Measurements from ENCODE around the gene RANBP3.

The RANBP3 gene

DNA sequence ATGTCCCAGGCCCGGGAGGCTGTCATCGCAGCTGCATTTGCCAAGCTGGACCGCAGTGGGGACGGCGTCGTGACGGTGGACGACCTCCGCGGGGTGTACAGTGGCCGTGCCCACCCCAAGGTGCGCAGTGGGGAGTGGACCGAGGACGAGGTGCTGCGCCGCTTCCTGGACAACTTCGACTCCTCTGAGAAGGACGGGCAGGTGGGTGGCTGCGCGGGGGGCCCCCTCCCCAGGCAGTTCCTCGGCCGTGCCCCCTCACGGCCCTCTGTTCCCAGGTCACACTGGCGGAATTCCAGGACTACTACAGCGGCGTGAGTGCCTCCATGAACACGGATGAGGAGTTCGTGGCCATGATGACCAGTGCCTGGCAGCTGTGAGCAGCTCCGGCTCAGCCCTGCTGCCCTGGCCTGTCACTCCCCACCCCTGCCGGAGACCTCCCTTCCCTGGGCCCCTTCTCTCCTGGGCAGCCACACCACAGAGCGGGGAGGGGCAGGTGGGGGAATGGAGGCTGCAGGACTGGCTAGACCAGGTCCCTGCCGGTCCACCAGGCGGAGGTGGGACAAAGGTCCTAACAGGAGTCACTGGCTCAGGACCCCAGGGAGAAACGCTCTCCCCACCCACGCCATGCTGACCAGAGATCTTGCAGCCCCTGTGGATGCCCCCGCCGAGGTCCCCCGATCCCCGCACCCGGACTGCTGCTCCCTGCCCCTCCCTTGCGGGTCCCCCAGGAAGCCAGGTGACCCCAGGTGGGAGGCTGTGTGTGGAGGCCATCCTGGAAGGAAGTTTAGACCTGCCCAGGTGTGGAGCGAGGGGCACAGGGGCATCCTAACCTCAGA is 62.8 kb downstream of the RANBP3 start:
- Mint-ChIP-seq H3K4me3 (no peak overlapping the region), H3K36me3 (peaks cover 30 to 35% of the 10 kb centered on the region in 2 donors), H3K4me1 (no peaks in the 10 kb centered on the region), H3K9me3 (no peaks in the 10 kb centered on the region), H3K27me3 (no peaks in the 10 kb centered on the region), H3K27ac (peak overlapping the region; percentile 37)
- no peak for ATAC-seq (replicated peaks)
- DNase-seq = no peak

DNA sequence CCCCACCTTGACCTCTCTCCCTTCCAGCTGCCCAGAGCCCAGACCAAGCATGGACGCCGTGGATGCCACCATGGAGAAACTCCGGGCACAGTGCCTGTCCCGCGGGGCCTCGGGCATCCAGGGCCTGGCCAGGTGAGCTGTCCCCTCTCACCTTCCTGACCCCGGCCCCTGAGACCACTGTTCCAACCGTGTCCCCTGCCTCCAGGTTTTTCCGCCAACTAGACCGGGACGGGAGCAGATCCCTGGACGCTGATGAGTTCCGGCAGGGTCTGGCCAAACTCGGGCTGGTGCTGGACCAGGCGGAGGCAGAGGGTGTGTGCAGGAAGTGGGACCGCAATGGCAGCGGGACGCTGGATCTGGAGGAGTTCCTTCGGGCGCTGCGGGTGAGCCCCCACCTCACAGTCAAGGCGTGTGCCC is 63.6 kb downstream of the RANBP3 start:
- H3K4me3 Mint-ChIP-seq = peak overlapping the region in 1 of 2 donors; percentile 14
- H3K27ac Mint-ChIP-seq = peak overlapping the region; percentile 37
- no peaks in the 10 kb centered on the region for H3K27me3 Mint-ChIP-seq
- peaks cover 25 to 37% of the 10 kb centered on the region in 2 donors for H3K36me3 Mint-ChIP-seq
- H3K9me3 Mint-ChIP-seq = no peaks in the 10 kb centered on the region
- no peak for ATAC-seq (replicated peaks)
- H3K4me1 Mint-ChIP-seq = no peaks in the 10 kb centered on the region
- DNase-seq = no peak

DNA sequence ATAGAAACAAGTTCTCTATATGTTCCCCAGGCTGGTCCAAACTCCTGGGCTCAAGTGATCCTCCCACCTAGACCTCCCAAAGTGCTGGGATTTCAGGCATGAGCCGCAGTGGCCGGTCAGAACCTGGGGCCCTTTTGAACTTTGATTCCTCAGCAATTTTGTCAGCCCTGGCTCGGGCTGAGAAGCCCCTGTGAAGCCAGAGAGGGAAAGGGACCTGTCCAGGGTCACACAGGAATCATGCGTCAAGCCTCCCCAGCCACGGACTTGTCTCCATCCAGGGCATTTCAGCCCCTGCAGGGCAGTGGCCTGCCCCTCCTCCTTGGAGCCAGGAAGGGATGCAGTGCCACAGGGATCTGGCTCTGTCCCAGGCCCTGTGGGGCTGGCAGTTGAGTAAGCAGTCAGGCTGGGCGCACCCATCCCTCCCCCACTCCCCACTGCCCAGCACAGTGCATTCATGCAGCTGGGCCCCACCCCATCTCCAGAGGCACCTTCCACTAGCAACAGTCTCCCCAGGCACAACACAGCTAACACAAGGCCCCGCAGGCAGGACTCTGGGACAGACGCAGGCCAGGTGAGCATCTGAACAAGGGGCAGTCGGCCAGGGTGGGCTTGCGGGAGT is 64.1 kb downstream of the RANBP3 start, which contains the start of gene CAPS:
TSS of gene CAPS (plus strand) at position 516 of the 619 bp plus-strand sequence. CDS start 153 bp downstream, outside the sequence.
- Mint-ChIP-seq H3K4me3 (peak within 1 kb of the TSS in 1 of 2 donors; percentile 14), H3K9me3 (no peaks in the 10 kb centered on the region), H3K36me3 (peaks cover 20 to 32% of the 10 kb centered on the region in 2 donors), H3K27me3 (no peaks in the 10 kb centered on the region), H3K4me1 (no peaks in the 10 kb centered on the region), H3K27ac (peak within 1 kb of the TSS; percentile 71)
- ATAC-seq (replicated peaks) = no peak
- no peak for DNase-seq

DNA sequence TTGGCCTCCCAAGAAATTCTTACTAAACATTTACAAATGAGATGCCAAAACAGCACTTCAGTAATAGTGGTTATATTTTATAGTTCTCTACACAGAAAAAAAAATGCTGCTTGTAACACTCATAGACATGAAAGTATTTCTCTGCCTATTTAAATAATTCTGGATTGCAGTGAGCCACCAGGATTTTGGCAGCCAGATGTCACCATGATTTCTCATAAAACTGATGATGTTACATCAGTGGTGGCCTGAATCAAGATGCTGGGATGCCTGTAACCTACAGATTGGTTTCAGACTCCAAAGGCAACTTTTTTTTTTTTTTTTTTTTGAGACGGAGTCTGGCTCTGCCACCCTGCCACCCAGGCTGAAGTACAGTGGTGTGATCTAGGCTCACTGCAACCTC is 66.6 kb downstream of the RANBP3 start:
- Mint-ChIP-seq H3K9me3 (no peaks in the 10 kb centered on the region), H3K27me3 (no peaks in the 10 kb centered on the region), H3K36me3 (peaks cover 7 to 29% of the 10 kb centered on the region in 2 donors), H3K27ac (no peak overlapping the region), H3K4me3 (no peak overlapping the region), H3K4me1 (peaks cover 9 to 16% of the 10 kb centered on the region in 2 donors)
- ATAC-seq (replicated peaks) (no peak), DNase-seq (no peak)

DNA sequence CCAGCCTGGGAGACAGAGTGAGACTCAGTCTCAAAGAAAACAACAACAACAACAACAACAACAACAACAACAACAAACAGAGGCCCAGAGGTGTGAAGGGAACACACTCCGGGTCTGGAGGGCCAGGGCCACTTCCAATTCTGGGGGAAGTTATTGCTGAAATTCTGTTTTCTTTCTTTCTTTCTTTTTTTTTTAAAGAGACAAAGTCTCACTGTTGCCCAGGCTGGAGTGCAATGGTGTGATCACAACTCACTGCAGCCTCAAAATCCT is 67.4 kb downstream of the RANBP3 start:
- no peak overlapping the region for H3K27ac Mint-ChIP-seq
- H3K4me1 Mint-ChIP-seq = peaks cover 12 to 24% of the 10 kb centered on the region in 2 donors
- H3K36me3 Mint-ChIP-seq = peaks cover 4 to 24% of the 10 kb centered on the region in 2 donors
- H3K27me3 Mint-ChIP-seq = no peaks in the 10 kb centered on the region
- no peak overlapping the region for H3K4me3 Mint-ChIP-seq
- DNase-seq (no peak), ATAC-seq (replicated peaks) (no peak)
- no peaks in the 10 kb centered on the region for H3K9me3 Mint-ChIP-seq

DNA sequence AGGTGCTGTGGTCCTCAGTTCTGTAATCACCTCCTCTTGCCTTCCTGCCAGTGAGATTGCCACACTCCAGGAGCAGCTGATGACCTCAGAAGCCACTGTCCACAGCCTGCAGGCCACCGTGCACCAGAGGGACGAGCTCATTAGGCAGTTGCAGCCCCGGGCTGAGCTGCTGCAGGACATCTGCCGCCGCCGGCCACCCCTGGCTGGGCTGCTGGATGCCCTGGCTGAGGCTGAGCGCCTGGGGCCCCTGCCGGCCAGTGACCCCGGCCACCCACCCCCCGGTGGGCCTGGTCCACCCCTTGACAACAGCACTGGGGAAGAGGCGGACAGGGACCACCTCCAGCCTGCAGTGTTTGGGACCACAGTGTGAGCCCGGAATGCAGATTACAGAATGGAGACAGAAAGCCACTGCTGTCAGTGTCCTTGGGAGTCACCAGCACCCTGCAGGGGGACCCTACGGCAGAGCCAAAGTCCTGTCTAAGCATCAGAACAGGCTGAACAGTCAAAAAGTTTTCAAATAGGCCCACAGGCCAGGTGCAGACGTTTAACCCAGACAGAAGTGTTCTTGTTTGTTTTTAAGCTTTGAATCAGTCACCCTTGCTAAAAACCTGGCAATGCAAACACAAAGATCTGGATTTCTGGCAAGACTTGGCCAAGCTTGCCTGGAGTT is 69.0 kb downstream of the RANBP3 start:
- no peak for ATAC-seq (replicated peaks)
- Mint-ChIP-seq H3K4me3 (no peak overlapping the region), H3K9me3 (no peaks in the 10 kb centered on the region), H3K27ac (no peak overlapping the region), H3K36me3 (peaks cover 2 to 16% of the 10 kb centered on the region in 2 donors), H3K27me3 (no peaks in the 10 kb centered on the region), H3K4me1 (peaks cover 12 to 27% of the 10 kb centered on the region in 2 donors)
- DNase-seq = no peak

DNA sequence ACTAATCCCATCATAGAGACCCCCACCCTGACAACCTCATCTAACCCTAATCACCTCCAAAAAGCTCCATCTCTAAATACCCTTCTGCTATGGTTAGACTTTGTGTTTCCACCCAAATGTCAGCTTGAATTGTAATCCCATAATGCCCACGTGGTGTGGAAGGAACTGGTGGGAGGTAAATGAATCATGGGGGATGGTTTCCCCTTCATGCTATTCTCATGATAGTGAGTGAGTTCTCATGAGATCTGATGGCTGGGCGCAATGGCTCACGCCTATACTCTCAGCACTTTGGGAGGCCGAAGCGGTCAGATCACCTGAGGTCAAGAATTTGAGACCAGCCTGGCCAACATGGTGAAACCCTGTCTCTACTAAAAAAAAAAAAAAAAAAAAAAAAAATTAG is 70.7 kb downstream of the RANBP3 start:
- no peaks in the 10 kb centered on the region for H3K9me3 Mint-ChIP-seq
- ATAC-seq (replicated peaks) (no peak), DNase-seq (no peak)
- H3K27me3 Mint-ChIP-seq = no peaks in the 10 kb centered on the region
- peaks cover 20 to 41% of the 10 kb centered on the region in 2 donors for H3K4me1 Mint-ChIP-seq
- no peak overlapping the region for H3K4me3 Mint-ChIP-seq
- H3K36me3 Mint-ChIP-seq = peaks cover 10 to 25% of the 10 kb centered on the region in 2 donors
- no peak overlapping the region for H3K27ac Mint-ChIP-seq

DNA sequence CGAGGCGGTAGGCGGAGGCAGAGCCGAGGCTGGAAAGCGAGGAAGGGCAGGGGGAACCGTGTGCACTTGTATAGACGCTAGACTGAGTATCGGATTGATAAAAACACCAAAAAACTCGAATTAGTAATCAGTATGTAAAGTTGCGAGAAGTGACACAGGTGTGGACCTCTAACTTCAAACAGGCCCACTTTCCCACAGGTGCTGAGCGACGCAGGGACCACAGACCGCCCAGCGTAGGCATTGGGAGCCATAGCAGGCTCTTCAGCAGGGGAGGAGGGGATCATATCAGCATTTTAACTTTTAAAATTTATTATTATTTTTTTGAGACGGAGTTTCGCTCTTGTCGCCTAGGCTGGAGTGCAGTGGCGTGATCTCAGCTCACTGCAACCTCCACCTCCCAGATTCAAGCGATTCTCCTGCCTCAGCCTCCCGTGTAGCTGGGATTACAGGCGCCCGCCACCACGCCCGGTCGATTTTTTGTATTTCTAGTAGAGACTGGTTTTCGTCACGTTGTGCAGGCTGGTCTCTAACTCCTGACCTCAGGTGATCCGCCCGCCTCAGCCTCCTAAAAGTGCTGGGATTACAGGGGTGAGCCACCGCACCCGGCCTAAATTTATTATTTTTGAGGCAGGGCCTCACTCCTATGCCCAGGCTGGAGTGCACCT is 72.7 kb downstream of the RANBP3 start:
- no peaks in the 10 kb centered on the region for H3K9me3 Mint-ChIP-seq
- H3K4me3 Mint-ChIP-seq = peak overlapping the region; percentile 98 to 99
- no peak for DNase-seq
- peaks cover 26 to 56% of the 10 kb centered on the region in 2 donors for H3K4me1 Mint-ChIP-seq
- no peak for ATAC-seq (replicated peaks)
- peaks cover 14 to 32% of the 10 kb centered on the region in 2 donors for H3K36me3 Mint-ChIP-seq
- peak overlapping the region; percentile 89 for H3K27ac Mint-ChIP-seq
- H3K27me3 Mint-ChIP-seq = no peaks in the 10 kb centered on the region

DNA sequence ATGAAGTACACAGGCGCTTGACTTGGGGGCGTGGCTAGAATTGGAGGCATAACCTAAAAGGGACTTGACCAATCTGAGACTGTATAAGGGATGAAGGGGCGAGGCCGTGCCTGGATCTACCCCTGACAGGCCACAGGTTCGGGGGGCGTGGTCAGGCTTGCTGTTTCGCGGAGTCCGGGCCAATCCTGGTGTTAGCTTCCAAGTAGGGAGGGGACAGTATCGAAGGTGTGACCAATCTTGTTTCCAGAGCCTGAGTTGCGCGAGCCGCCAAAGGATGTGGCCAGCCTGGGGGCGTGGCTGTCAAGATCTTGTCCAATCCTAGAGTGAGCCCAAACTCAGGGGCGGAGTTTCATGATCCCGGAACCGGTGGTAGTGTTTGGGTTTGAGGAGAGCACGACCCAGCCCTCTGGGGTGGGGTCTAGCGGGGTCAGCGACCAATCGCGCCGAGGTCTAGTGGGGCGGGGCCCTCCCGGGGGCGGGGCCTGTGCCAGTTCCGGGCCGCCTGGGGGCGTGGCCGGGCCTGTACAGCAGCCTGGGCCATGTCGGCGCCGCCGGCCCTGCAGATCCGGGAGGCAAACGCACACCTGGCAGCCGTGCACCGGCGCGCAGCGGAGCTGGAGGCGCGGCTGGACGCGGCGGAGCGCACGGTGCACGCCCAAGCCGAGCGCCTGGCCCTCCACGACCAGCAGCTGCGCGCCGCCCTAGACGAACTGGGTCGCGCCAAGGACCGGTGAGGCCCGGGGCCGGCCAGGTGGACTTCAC is 73.4 kb downstream of the RANBP3 start, which contains the start of gene VMAC:
TSS of gene VMAC (plus strand) at position 521 of the 762 bp plus-strand sequence. CDS start at position 540, 19 bp downstream.
- Mint-ChIP-seq H3K27ac (peak within 1 kb of the TSS; percentile 99), H3K36me3 (peaks cover 21 to 34% of the 10 kb centered on the region in 2 donors), H3K27me3 (no peaks in the 10 kb centered on the region), H3K4me1 (peaks cover 29 to 61% of the 10 kb centered on the region in 2 donors), H3K9me3 (no peaks in the 10 kb centered on the region), H3K4me3 (peak within 1 kb of the TSS; percentile 98 to 99)
- DNase-seq (peak; percentile 100), ATAC-seq (replicated peaks) (peak; percentile 81 to 82)

DNA sequence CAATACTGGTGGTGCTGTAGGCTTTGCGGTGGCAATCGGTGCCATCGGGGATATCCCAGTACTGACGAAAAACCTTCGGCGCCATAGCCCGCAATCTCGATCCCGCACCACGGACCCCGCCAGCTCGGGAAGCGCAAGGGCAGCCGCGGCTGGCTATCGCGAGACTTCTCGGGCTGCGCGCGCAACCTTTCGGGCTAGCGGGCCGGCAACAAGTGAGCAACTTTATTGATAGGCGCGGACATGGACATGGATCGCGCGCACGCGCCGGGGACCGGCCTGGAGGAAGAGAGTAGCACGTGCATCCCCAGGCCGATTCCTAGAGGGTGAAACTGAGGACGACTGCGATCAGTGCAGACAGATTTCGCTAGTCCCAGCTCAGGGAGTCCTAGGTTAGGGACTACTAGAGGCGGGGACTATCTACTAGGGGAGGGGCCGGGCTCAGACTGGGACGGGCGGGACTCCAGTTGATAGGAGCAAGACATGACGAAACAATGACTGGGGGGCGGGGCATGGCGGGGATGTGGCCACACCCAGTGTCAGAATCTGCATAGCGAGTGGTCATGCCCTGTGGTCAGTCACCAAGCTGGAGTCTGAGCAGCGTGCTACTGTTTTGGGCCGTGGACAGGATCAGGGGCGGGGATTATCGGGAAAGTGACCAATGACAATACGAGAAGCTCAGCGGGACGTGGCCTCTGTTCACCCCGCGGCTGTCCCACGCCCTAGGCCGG is 74.2 kb downstream of the RANBP3 start, which contains the start of gene NDUFA11:
TSS of gene NDUFA11 (minus strand) at position 167 of the 728 bp plus-strand sequence. CDS start at position 85, 82 bp downstream.
- peak within 1 kb of the TSS; percentile 98 to 99 for H3K4me3 Mint-ChIP-seq
- H3K27ac Mint-ChIP-seq = peak within 1 kb of the TSS; percentile 99
- H3K36me3 Mint-ChIP-seq = peaks cover 21 to 34% of the 10 kb centered on the region in 2 donors
- DNase-seq (peak; percentile 94), ATAC-seq (replicated peaks) (peak; percentile 61 to 65)
- no peaks in the 10 kb centered on the region for H3K27me3 Mint-ChIP-seq
- no peaks in the 10 kb centered on the region for H3K9me3 Mint-ChIP-seq
- peaks cover 29 to 61% of the 10 kb centered on the region in 2 donors for H3K4me1 Mint-ChIP-seq

DNA sequence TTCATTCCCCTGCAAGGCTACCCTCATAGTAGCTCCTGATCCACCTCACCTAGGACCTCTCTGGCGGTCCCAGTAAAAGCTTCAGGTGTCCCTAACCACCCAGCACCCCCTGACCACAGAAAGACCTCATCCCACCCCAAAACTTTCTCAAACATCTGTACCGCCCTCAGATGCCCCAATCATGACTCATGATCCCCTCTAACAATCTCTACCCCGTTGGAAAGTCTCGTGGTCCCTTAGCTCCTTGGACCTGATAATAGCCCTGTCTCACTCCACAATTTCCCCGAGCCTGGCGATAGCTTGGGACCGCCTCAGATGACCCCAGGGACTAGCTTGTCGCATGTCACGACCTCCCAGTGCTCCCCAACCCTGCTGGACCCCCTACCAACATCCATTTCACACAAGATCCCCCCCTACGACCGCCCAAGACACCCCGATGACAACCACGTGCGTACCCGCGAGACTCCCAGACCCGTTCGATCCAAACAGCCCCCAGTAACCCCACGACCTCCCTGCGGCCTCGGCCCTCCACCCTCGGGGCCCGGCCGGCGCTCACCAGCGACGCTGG is 74.8 kb downstream of the RANBP3 start:
- Mint-ChIP-seq H3K4me1 (peaks cover 30 to 67% of the 10 kb centered on the region in 2 donors), H3K27me3 (no peaks in the 10 kb centered on the region), H3K9me3 (no peaks in the 10 kb centered on the region), H3K36me3 (peaks cover 23 to 35% of the 10 kb centered on the region in 2 donors), H3K4me3 (peak overlapping the region; percentile 98 to 99), H3K27ac (peak overlapping the region; percentile 99)
- ATAC-seq (replicated peaks) = no peak
- DNase-seq = peak; percentile 10

DNA sequence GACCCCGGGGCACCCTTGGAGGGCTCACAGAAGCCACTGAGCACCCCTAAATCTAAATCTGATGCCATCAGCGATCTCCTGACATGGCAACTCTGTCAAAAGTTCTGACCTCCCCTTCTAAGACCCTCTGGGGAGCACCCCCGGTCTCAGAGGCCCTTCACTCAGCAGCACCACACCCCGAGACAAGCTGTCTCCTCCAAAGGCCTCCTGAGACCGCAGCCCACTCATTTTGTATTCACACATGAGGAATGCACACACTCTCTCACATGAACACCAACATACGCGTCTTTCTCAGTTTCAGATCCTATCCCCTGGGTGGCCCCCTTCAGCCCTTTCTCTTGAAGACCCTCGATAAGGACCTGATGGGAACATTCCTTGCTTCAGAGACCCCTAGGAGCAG is 77.0 kb downstream of the RANBP3 start:
- H3K9me3 Mint-ChIP-seq = no peaks in the 10 kb centered on the region
- no peak for DNase-seq
- no peak overlapping the region for H3K4me3 Mint-ChIP-seq
- no peaks in the 10 kb centered on the region for H3K27me3 Mint-ChIP-seq
- H3K4me1 Mint-ChIP-seq = peaks cover 20 to 50% of the 10 kb centered on the region in 2 donors
- ATAC-seq (replicated peaks) = no peak
- peaks cover 25 to 29% of the 10 kb centered on the region in 2 donors for H3K36me3 Mint-ChIP-seq
- peak overlapping the region; percentile 69 for H3K27ac Mint-ChIP-seq

Measured in stimulated activated naive B cell treated with anti-CD40 and anti-IgM and Interleukin-4, amounts not matched to agents 10 μg/mL and 1 μg/mL and 100 μg/mL, for 72 hours (primary cell).